ENCODE results near the gene BPIFB2.

Gene BPIFB2

DNA sequence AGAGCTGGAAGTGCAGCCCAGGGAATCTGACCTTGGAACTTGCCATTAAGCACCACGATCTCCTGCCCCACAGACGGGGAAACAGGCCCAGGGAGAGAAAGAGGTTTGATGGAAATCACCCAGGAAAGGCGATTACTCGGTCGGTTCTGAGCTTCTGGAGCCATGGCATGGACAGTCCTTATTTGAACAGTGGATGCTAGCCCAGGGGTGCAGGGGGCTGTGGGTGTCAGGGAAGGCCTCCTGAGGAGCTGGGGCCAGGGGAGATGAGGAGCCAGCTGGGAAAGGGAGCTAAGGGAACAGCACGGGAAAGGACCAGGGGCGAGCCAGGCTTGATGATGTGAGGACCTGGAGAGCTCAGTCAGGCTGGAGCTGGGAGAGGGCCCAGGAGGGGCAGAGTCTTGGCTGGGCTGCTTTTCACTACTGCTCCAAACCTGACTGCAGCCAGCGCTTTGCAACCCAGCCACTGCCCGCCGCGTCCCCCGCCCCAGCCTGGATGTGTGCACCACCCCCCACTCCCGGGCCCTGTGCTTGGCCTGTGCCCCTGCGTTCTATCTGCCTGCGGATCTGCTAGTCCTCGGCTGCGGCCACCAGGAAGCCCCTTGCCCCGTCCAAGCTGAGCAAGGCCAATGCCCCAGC, 21.1 kb upstream of the BPIFB2 start:
- DNase-seq, result no peak

DNA sequence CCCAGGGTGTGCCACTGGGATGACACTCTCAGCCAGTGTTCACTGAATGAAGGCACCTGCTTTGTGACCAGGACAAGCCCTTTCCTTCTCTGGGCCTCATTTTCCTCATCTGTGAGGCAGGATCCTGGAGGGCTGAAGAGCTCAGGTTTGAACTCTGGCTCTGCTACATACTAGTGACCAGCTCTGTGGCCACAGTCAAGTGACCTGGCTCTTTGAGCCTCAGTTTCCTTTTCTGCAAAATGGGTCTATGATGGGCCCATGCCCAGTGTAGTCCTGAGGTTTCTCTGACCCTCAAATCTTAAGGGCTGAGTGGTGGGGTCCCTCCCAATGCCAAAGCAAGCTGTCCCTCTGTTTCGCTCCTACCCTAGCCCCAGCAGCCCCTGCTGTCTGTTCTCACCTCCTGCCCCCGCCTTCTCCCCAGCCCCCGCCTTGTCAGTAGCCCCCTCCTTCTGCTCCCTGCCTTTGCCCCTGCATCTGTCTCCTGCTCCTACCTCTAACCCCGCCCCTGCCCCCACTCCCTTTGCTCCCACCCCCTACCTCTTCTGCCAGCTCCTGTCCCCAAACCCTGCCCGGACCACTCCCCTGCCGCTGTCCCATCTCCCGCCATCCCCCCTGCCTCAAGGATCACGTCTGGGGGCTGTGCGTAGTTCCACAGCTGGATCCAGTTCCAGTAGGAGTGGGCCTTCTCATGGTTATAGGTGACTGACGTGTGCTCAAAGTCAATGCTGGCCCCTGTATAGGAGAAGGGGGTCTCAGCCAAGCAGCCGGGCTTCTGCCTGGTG, 20.3 kb upstream of the BPIFB2 start:
- DNase-seq, result no peak

DNA sequence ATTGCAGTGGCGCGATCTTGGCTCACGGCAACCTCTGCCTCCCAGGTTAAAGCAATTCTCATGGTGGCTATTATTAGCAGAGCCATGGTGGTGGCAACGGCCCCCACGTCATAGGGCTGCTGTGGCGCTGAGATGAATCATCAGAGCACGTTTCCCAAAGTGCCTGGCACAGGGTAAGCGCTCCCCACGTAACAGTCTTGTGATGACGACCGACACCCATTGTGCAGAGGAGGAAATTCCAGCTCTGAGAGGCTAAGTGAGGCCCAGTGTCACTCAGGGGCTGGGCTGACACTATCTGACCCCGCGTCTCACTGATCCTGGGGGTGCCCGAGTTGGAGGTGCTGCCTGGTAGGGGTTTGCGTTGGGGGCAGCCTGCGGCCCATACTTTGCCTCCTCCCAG, 19.5 kb upstream of the BPIFB2 start:
- no peak for DNase-seq

DNA sequence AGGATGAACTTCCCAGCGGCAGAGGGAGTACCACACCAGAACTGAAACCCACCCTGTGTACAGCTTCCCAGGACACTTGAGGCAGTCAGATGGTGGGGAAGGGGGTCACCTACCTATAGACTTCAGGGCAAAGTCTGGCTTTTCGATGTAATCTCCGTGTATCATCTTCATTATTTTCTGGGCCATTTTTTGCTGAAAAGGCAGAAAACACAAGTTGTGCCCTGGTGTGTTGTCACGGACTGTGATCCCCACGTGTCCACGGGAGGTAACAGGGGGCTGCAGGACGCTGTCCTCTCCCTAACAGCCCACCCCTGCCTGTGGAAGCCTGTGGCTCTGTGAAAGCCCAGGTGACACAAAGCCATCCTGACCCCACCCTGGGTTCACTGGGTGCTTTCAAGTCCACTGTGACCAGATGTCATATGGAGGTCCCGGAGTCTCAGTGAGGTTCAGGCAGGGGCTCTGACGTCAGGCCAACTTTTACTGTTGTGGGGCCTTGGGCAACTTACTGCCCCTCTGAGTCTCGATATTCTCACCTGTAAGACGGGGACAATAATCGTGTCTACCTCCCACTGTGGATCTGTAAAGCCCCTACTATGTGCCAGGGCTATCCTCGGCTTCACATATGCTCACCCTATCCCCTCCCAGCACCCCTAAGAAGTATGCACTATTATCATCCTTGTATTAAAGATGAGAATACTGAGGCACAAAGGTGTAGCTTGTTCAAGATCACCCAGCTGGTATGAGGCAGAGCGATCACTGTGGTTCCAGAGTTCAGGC, 17.8 kb upstream of the BPIFB2 start:
- no peak for DNase-seq

DNA sequence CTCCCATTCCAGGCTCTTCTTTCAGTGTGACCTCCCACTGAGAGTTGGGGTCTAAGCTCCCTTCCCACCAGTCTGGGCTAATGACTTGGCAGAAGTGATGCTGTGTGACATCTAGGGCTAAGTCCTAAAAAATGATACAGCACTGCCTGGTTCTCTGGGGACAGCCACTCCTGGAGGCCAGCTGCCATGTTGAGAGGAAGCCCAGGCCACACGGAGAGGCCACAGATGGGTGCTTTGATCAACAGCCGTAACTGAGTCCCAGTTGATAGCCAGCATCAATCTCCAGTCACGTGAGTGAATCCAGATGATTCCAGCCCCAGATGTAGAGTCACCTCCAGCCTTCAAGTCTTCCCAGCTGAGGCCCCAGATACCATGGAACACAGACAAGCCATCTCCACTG, 17.1 kb upstream of the BPIFB2 start:
- DNase-seq, result no peak

DNA sequence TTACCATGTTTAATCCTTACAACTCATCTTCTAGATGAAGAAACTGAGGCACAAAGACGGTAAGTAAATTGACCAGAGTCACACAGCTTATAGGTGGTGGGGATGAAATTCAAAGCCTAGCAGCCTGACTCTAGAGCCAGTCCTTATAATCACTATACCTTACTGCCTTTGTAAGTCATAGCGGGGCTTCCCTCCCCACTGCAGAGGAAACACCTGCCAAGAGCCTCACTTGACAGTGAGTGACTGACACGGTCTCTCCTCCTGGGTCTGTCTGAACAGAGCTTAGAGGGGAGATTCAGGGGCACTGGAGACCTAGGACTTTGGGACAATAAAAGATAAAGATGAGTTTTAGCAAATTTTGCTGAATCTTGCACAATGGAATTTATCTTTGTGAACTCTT, 16.1 kb upstream of the BPIFB2 start:
- DNase-seq, result no peak

DNA sequence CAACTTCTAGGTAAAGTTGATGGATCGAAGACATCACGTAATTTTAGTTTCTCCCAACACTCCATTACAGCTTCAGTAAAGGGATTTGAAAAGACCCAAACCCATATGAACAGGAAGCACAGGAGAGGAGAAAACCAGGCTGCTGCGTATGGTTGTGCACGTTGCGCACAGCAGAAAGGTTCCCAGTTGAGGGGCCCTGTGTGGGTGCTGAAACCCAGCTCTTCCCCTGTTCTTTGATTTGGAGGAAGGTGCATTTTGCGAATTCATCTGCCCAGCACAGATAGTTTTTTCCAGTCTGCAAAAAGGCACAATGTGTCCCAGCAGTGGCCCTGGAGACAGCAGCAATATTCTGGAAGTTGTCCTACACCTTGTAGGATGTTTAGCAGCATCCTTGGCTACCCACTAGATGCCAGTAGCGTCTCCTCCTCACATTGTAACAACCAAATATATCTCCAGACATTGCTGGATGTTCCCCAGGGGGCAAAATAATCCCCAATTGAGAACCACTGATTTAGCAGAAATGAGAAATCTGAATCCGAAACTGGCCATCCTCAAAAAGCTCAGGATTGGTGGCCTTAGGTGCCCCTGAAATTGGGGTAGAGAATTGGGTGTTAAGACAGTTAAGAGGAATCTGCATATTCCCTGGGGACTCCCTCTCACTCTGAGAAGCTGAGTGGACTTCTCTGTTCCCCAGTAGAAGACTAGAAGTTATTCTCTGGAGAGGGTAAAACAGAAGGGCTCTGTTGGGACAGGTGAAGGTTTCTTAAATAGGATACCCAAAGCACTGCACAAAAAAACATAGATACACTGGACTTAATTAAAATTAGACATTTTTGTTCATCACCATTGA, 15.5 kb upstream of the BPIFB2 start:
- no peak for DNase-seq

DNA sequence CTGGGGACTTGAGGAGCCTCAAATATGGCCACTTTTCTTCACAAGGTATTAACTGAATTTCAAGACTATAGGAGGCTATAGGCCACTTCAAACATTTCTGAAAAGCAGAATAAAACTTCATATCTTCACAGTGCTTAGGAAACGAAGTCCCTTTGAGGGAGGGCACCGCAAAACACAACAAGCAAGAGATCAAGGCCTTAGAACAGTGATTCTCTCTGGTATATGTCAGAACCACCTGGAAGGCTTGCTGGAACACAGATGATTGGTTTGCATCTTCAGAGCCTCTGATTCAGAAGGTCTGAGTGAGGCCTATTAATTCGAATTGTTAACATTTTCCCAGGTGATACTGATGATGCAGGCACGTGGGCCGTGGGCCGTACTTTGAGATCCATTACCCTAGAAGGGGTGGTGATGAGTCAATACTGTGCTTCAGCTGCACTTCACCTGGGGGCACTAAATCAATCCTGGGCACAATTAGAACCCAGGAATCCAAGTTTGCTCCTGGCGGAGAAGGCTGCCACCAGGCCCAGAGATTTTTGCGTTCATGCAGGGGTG, 13.9 kb upstream of the BPIFB2 start:
- no peak for DNase-seq

DNA sequence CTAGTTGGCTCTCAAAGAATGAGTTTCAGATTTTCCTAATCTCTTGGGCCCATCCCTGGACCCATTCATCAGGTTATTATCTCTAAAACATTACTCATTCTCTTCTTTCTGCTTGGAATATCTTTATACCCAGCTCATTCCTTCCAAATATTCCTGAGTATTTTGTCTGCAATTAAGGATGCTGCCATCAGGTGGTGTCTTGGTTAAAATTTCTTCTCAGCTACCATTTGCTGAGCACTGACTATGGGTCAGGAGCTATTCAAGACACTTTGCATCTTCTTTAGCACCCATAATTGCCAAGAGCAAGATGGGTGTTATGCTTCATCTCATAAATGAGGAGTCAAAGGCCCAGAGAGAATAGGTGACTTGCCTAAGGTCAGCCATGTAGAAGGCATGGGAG, 11.7 kb upstream of the BPIFB2 start:
- no peak for DNase-seq

DNA sequence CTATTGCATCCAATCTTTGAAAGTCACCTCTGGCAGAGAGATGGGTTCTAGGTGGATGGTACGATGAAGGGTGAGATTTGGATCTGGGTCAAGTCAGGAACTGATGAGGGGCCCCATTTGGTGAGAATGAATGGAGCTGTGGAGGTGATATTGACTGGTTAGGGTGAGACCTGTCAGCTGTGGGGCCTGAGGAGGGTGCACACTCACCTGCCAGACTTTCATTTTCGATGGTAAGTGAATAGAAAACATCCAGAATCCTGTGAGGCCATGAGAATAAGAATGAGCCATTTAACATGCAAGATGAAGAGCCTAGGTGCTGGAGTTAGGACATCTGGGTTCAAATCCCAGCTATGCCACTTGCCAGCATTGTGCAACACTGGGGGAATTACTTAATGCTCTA, 10.1 kb upstream of the BPIFB2 start:
- DNase-seq, result no peak

DNA sequence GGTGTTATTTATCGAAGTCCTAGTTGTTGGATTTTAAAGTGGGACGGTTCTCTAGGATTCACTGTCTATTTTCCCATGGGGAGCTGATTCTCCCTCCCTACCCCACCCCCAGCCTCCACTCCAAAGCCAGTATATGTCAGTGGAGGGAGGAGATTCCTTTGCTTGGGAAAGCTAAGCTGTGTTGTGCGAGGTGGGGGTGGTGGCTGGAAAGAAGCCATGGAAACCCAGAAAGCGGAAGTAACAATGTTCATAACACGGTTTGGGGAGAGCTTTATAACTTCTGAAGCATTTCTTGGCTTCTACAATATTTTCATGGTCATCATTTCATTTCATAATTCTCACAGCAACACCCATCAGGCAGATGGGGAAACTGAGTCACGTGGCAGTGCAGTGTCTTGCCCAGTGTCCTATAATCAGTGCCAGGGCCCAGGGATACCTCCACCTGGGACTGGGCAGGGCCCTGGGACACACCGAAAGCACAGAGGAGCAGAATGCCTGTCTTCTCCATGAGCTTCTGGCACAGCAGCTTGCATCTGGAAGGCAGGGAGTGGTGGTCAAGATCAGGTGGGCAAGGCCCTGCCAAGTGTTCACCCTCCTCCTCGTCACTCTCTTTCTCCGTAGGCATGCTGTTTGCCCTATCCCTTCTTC, 7.8 kb upstream of the BPIFB2 start:
- no peak for DNase-seq

DNA sequence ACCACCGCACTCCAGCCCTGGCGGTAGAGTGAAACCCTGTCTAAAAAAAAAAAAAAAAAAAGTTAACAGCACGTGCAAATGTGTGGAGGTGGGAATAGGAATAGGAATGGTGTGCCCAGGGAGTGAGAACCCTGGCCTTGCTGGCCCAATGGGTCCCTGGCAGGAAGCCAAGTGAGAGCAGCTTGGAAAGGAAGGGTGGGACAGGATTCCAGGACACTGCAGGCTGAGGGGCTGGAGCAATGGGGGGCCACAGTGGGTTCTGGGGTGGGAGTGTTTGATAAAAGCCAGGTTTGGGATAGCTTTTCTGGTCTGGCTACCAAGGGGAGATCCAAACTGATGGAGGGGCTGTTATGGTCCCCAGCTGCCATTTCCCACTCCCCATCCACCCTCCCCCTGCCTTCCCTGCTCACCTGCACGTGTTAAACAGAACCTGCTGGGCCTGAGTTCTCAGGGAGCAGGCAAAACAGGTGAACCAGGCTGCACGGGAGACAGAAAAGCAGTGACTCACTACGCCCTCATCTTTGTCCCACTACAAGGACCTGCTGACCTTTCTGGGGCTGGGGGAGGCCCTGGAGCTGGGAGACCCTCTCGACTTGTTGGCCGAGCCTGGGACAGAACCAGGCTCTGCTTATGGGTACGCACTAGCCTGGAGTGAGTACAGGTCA, 6.6 kb upstream of the BPIFB2 start:
- DNase-seq, result no peak

DNA sequence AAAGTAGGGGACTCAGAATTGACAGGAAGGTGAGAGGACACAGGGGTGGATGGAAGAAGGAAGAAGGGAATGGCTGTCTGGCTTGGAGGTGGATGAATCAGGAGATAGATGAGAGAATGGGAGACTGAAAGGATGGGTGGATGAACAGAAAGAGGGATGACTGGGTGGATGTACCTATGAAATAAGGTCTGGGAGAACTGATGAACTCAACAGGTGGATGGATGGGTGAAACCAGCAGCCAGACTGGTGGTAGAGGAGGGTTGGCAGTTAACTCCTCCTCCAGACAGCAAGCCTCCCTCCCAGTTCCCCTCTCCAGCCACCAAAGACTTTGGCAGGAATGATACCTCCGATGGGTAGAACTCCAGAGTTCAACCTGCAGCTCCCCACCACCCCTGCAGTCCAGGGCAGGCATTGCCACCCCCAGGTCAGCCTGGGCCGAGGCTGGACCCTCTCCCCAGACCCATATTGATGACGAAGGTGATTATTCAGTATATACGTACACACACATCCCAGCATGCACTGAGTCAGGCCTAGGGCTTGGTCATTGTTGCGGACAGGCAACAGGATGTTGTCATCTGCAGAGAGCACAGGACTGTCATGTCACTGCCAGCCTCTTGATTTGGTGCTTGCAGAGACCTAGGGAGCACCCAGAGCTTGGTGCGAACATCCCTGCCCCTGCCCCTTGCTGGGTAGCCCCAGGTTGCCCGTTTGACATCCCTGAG, 5.3 kb upstream of the BPIFB2 start:
- no peak for DNase-seq

DNA sequence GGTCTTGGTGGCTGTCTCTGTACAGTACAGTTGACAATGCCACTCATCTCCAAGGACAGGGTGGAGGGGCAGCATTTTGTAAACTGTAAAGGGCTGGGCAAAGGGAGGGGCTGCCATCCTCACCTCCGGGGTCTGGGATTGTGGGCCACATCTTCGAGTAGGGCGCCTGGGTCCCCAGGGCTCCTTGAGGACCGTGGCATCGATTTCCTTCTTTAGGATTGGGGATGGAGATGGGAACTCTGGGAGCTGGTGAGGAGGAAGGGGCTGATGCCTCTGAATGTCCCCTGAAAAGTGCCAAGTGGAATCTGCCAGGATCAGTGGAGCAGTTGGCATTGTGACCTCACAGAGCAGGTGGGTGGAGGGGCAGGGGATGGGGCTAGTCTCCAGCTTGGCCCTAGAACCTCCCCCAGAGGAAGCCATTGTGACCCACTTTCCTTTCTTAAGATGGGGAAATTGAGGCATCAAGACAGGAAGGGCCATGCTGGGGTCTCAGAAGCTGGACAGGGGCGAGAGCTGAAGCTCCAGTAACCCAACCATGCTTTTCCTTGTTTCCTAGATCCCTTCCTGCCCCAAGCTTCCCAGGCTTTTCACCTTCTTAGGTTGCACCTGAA, 3.3 kb upstream of the BPIFB2 start, which contains the start of gene SUN5:
SUN5 (minus strand) TSS at position 293 of the 611 bp plus-strand sequence; CDS start at position 200, 93 bp downstream.
- no peak for DNase-seq

DNA sequence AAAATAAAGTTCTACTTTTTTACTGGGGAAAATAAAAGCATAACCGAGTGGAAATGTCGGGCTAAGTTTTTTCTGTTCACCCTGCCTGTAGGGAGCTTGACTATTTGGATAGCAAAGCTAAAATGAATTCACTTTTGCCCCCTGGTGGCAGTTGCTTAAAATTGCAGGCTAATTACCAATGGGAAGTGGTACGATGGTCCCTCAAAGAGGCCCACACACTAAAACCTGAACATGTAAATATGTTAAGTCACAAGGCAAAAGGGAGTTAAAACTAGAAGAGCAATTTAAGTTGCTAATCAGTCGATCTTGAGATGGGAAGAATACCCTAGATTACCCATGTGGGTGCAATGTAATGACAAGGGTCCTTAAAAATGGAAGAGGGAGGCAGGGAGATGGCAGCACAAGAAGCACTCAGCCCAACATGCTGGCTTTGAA, 2.4 kb upstream of the BPIFB2 start:
- DNase-seq, result no peak

DNA sequence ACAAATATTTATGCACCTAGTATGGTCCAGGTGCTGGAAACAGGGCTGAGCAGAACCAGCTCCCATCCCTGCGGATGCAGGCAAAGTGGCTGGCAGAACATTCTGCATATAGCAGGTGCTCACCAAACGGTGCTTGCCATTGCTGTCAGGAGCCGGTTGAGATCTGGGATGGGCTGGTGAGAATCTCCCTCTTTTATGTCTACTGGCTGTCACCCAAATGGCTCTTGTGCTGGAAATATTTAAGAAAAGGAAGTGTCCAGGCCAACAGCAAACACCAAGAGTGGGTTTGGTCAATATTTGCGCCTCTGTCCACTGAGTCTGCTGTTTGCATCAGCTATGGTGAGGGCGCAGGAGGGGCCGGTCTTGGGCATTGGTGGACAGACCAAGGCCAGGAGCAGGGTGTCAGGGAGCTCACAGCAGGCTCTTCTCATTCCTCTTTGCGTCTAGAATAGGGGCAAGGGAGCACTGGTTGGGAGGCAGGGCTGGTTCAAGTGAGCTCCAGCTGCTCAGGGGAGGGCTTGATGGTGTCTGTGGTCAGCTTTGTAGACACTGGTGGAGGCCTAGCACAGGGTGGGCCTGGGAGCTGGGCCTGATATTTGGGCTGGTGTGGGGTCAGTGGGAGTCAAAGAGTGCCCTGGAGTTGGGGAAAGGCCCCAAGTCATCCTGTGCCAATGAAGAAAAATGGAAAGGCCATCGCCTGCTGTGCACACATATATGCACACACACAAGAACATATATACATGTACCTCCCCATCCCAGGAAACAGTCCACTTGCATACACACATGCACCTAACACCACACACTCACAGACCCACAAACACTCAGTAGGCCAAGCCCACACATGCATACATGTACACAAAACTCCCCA, 1.4 kb upstream of the BPIFB2 start:
- DNase-seq, result no peak

DNA sequence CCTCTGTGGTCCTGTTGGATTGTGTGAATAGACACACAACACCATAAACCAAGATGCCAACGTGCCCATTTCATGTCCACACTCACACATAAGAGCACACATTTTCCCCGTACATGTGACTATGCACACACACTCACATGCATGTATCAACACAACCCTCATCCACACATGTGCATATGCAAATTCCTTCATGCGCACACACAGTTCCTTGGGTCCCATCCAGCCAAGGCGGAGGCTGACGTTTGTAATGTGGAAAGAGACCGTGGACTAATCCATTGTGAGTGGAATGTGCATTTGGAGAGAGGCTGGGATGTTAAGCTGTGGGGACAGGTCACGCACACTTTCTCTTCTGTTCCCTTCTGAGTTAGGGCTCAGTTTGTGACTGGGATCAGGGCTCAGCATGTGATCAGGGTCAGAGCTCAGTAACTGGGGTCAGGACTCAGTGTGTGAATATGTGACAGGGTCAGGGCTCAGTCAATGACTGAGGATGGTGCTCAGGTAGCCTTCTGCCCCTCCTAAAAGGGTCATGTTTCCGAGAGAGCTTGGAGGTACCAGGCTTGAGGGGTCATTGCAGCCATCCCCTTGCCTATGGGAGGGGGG, 628 bp upstream of the BPIFB2 start:
- DNase-seq, result no peak

DNA sequence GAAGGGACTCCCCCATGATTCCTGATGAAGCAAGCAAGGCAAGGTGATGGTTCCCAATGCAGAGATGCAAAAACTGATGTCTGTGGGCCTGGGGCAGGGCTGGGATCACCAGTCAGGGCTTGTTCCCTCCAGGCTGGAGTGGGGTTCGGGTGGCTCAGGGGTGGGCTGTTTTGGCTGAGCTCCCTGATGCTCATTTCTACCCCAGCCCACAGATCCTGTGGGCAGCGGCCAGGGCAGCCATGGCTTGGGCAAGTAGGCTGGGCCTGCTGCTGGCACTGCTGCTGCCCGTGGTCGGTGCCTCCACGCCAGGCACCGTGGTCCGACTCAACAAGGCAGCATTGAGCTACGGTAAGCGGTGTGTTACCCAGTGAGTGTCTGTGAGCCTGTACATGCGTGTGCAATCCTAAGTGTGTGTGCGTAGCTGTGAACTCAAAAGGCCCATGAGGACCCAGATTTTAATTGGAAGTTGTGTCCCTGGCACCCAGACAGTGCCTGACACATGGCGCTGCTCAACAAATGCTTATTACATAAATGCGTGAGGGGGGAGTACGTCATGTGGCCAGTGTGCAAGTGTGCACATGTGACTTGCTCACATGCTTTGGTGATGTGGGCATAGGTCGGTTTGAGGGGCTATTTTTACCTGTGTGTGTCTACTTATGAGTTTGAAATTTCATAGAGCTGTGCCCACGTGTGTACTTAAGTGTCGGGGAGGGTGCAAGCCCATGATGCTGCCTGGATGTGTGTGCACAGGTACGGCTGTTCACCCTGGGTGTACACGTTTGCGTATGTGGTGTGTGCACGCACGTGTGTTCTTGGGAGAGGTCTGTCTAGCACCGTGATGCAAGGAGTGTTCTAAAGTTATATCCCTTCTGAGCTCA, 1.1 kb downstream of the BPIFB2 start:
- DNase-seq, result no peak

Data from NCI-H1694 (cell line).